Keratinocyte (primary cell): ENCODE data around the gene FIBP. TPM values are rescaled to one million over a fixed set of nuclear protein-coding genes. Genes with fewer than 3 reads are reported as not detected.

Experiments used
- DNase-seq: peaks from one replicate; pipeline ENCODE4 v3.0.0-alpha.2; 2011; ENCODE audit warnings: low read depth, missing footprints, low spot score
- FAIRE-seq: peaks from 2 replicates; lab custom pipeline; 2011; peaks lifted over from hg19 to GRCh38; lab: Jason Lieb, UNC
- H2AFZ ChIP-seq: 2 replicates; pipeline ENCODE4 v1.6.0; 2012; ENCODE audit warnings: low read length, control low read depth, inconsistent platforms; ENCODE audit not compliant: control insufficient read depth
- H3K27ac ChIP-seq: 2 replicates; pipeline ENCODE4 v1.5.1; 2011; ENCODE audit warnings: low read length; ENCODE audit not compliant: control insufficient read depth, insufficient read depth
- H3K27me3 ChIP-seq: 3 replicates; pipeline ENCODE4 v1.6.0; 2011; ENCODE audit warnings: low read length; ENCODE audit not compliant: control insufficient read depth, insufficient read depth; ENCODE audit errors: extremely low read depth
- H3K36me3 ChIP-seq, 2 experiments: 2 replicates in 1 of 2; 3 replicates in 1 of 2; pipeline ENCODE4 v1.5.1; 2011; ENCODE audit warnings: low read length in 2 of 2, mild to moderate bottlenecking in 1 of 2; ENCODE audit not compliant: control insufficient read depth in 2 of 2, insufficient read depth in 2 of 2; ENCODE audit errors: extremely low read depth in 1 of 2
- H3K4me1 ChIP-seq: 3 replicates; pipeline ENCODE4 v1.5.1; 2011; ENCODE audit warnings: low read length; ENCODE audit not compliant: control insufficient read depth, insufficient read depth; ENCODE audit errors: extremely low read depth
- H3K4me2 ChIP-seq: 3 replicates; pipeline ENCODE4 v1.6.0; 2011; ENCODE audit warnings: low read depth, low read length; ENCODE audit not compliant: control insufficient read depth, insufficient read depth; ENCODE audit errors: extremely low read depth
- H3K4me3 ChIP-seq, 3 experiments: fragments of 200-600 bp in 1 of 3; sonication (generic) in 1 of 3; 2 replicates in 2 of 3; 3 replicates in 1 of 3; pipeline ENCODE4 v1.5.1; 2011 to 2016; ENCODE audit warnings: low read length in 3 of 3, mild to moderate bottlenecking in 3 of 3, control low read depth in 2 of 3, inconsistent platforms in 1 of 3, low read depth in 1 of 3, mixed read lengths in 1 of 3, mixed run types in 1 of 3, moderate library complexity in 1 of 3; ENCODE audit not compliant: control insufficient read depth in 2 of 3, insufficient read depth in 2 of 3; ENCODE audit errors: extremely low read depth in 1 of 3
- H3K79me2 ChIP-seq: 2 replicates; pipeline ENCODE4 v1.6.0; 2012; ENCODE audit warnings: low read length; ENCODE audit not compliant: control insufficient read depth, insufficient read depth
- H3K9ac ChIP-seq: 3 replicates; pipeline ENCODE4 v1.6.0; 2011; ENCODE audit warnings: low read length; ENCODE audit not compliant: control insufficient read depth, insufficient read depth; ENCODE audit errors: extremely low read depth
- H3K9me1 ChIP-seq: 3 replicates; pipeline ENCODE4 v1.6.0; 2011; ENCODE audit warnings: low read length; ENCODE audit not compliant: control insufficient read depth, insufficient read depth; ENCODE audit errors: extremely low read depth
- H3K9me3 ChIP-seq: 2 replicates; pipeline ENCODE4 v1.5.1; 2012; ENCODE audit warnings: low read depth, low read length; ENCODE audit not compliant: control insufficient read depth
- H4K20me1 ChIP-seq: 3 replicates; pipeline ENCODE4 v1.6.0; 2011; ENCODE audit warnings: low read length; ENCODE audit not compliant: control insufficient read depth, insufficient read depth; ENCODE audit errors: extremely low read depth
- CTCF ChIP-seq, 3 experiments: IDR thresholded peaks in 1 of 3; conservative IDR thresholded peaks in 1 of 3; optimal IDR thresholded peaks in 1 of 3; 2 replicates in 2 of 3; 3 replicates in 1 of 3; pipeline versions ENCODE3 to v1.5.1; 2011; ENCODE audit warnings: low read length in 3 of 3, mild to moderate bottlenecking in 3 of 3, moderate library complexity in 2 of 3, control low read depth in 1 of 3, inconsistent platforms in 1 of 3; ENCODE audit not compliant: insufficient read depth in 2 of 3; ENCODE audit errors: extremely low read depth in 1 of 3
- EZH2 ChIP-seq: IDR thresholded peaks from one replicate; pipeline ENCODE4 v1.6.1; 2012; ENCODE audit warnings: inconsistent platforms, mild to moderate bottlenecking, low read length, moderate library complexity
- dilution Hi-C: fragments of 300-500 bp; cut with MboI; formaldehyde crosslinking; loops from one replicate; pipeline ENCODE4 v1.7.0; 2020; ENCODE audit warnings: low sequenced_read_pairs; ENCODE audit not compliant: extremely low pct_ligation_motif_present
- polyA plus RNA-seq, 5 experiments: library from polyadenylated mRNA; depleted of rRNA in 3 of 5; stranded (reverse) in 3 of 5; stranded (forward) in 1 of 5; unstranded in 1 of 5; fragments of >200 nt; gene quantifications; 1 replicate in 1 of 5; 2 replicates in 3 of 5; 3 replicates in 1 of 5; pipeline versions ENCODE4 v1.2.1 to v1.2.3, GENCODE V29; 2011 to 2012; ENCODE audit warnings: missing spikeins in 2 of 5, low read depth in 1 of 5, low replicate concordance in 1 of 5

The FIBP gene
- polyA plus RNA-seq, 1 donor (not counting 4 experiments of a cell fraction or from before 2014, with no cell fraction given) = 95.1 TPM

GRCh38 chr11:65853246-65853979 is 34.9 kb downstream of the FIBP start:
- Histone ChIP-seq H3K36me3 (peaks cover 35 to 46% of the 10 kb centered on the region in 2 experiments), H2AFZ (no peak overlapping the region), H3K27ac (no peak overlapping the region), H3K4me2 (no peak overlapping the region), H3K27me3 (no peaks in the 10 kb centered on the region), H3K9ac (no peak overlapping the region), H3K4me3 (no peak overlapping the region), H3K9me1 (peaks cover 7% of the 10 kb centered on the region), H3K79me2 (peaks cover 44% of the 10 kb centered on the region), H4K20me1 (peaks cover 50% of the 10 kb centered on the region), H3K4me1 (peaks cover 14% of the 10 kb centered on the region), H3K9me3 (no peaks in the 10 kb centered on the region)
- no peak for FAIRE-seq
- dilution Hi-C loops = no loop called here
- TF ChIP-seq EZH2 = no peak
- TF ChIP-seq CTCF (optimal IDR thresholded peaks at IDR 0.05 in 1 of 3, IDR thresholded peaks at IDR 0.05 in 1 of 3, conservative IDR thresholded peaks at IDR 0.05 in 1 of 3; ENCODE audit: extremely low read depth in 1 of 3, insufficient read depth in 2 of 3, low read length in 3 of 3) = peak; percentile 7 to 15 (median 8)
- DNase-seq = no peak

GRCh38 chr11:65852508-65853245 is 35.6 kb downstream of the FIBP start:
- Histone ChIP-seq H3K79me2 (peaks cover 41% of the 10 kb centered on the region), H3K36me3 (peaks cover 35 to 46% of the 10 kb centered on the region in 2 experiments), H3K27me3 (no peaks in the 10 kb centered on the region), H3K4me2 (no peak overlapping the region), H4K20me1 (peaks cover 50% of the 10 kb centered on the region), H3K9ac (no peak overlapping the region), H3K4me3 (no peak overlapping the region), H3K9me3 (no peaks in the 10 kb centered on the region), H3K9me1 (peaks cover 7% of the 10 kb centered on the region), H3K4me1 (peaks cover 14% of the 10 kb centered on the region), H3K27ac (no peak overlapping the region), H2AFZ (no peak overlapping the region)
- FAIRE-seq (no peak), DNase-seq (no peak)
- TF ChIP-seq CTCF (optimal IDR thresholded peaks at IDR 0.05 in 1 of 3, IDR thresholded peaks at IDR 0.05 in 1 of 3, conservative IDR thresholded peaks at IDR 0.05 in 1 of 3; ENCODE audit: extremely low read depth in 1 of 3, insufficient read depth in 2 of 3, low read length in 3 of 3) = no peak
- TF ChIP-seq EZH2 = no peak
- dilution Hi-C loops = no loop called here
